ENCODE results near the gene GNAQ.

Gene GNAQ

DNA sequence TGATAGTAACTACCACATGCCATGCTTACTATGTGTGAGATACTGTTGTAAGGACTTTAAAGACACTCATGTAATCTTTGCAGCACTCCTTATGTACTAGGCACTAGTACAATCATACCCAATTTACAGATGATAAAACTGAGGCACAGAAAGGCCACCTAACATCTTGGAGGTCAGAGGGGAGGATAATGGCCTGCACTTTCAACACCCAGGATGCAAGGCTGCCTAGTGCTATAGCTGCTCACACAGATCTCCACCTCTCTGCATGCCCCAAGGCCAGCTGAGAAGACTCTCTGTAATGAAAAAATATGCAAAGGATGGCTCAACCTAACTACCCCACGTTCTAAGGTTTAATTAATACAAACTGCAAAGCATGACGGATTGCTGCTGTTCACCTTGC is 57.2 kb downstream of the GNAQ start:
- no peak overlapping the region for H3K9ac ChIP-seq (ENCODE audit: low read length in 2 of 2)
- H3K9me3 ChIP-seq (ENCODE audit: control insufficient read depth in 2 of 2, low read length in 2 of 2): no peaks in the 10 kb centered on the region
- H3K4me1 ChIP-seq (ENCODE audit: control insufficient read depth, insufficient read depth, low read length): no peaks in the 10 kb centered on the region
- H3K4me3 ChIP-seq (ENCODE audit: low read length in 2 of 2): no peak overlapping the region
- no peaks in the 10 kb centered on the region for H3K36me3 ChIP-seq (ENCODE audit: control insufficient read depth in 2 of 2, insufficient read depth in 2 of 2, low read length in 2 of 2)
- no peaks in the 10 kb centered on the region for H3K27me3 ChIP-seq (ENCODE audit: control insufficient read depth in 1 of 2, insufficient read depth in 2 of 2, low read length in 2 of 2)
- H3K27ac ChIP-seq (ENCODE audit: low read length): no peak overlapping the region

DNA sequence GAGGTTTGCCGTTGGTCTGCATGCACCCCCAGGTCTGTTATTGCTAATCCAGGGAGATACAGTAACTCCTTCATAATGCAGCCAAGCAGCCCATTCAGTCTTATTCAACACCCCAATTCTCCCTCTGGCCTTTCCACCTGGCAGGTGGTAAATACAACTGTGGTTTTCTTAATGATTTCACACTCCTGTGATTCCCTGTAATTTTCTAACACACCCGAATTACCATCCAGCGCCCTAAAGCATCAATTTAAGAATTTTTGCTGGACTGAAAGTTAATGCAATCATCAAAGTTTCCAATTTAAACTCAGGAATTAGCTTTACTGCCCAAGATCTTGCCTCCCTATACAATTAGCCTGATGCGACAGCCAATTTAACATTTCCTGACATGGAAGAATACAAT is 62.5 kb downstream of the GNAQ start:
- Histone ChIP-seq H3K27ac (ENCODE audit: low read length) (no peak overlapping the region), H3K4me1 (ENCODE audit: control insufficient read depth, insufficient read depth, low read length) (no peaks in the 10 kb centered on the region), H3K36me3 (ENCODE audit: control insufficient read depth in 2 of 2, insufficient read depth in 2 of 2, low read length in 2 of 2) (no peaks in the 10 kb centered on the region), H3K27me3 (ENCODE audit: control insufficient read depth in 1 of 2, insufficient read depth in 2 of 2, low read length in 2 of 2) (no peaks in the 10 kb centered on the region), H3K9ac (ENCODE audit: low read length in 2 of 2) (no peak overlapping the region), H3K9me3 (ENCODE audit: control insufficient read depth in 2 of 2, low read length in 2 of 2) (no peaks in the 10 kb centered on the region), H3K4me3 (ENCODE audit: low read length in 2 of 2) (no peak overlapping the region)

DNA sequence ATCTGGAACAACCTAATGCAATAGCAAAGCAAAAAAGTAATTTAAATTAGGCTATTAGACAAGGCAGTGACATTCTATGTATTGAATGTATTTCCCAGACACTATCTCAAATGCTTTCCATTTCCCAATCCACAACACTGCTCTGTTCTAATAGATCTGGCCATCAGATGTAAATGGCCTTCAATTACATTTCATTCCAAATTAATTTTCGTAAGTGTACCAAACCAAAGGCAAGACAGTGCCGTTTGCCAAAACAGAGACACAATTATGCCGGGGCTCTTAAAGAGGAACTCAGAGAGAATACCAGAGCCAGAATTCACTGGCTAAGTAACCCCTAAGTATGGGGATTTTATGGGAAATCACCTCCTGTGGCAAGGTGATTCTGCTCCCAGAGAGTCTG is 63.1 kb downstream of the GNAQ start:
- Histone ChIP-seq H3K27ac (ENCODE audit: low read length) (no peak overlapping the region), H3K9ac (ENCODE audit: low read length in 2 of 2) (no peak overlapping the region), H3K4me3 (ENCODE audit: low read length in 2 of 2) (no peak overlapping the region), H3K9me3 (ENCODE audit: control insufficient read depth in 2 of 2, low read length in 2 of 2) (no peaks in the 10 kb centered on the region), H3K4me1 (ENCODE audit: control insufficient read depth, insufficient read depth, low read length) (no peaks in the 10 kb centered on the region), H3K36me3 (ENCODE audit: control insufficient read depth in 2 of 2, insufficient read depth in 2 of 2, low read length in 2 of 2) (no peaks in the 10 kb centered on the region), H3K27me3 (ENCODE audit: control insufficient read depth in 1 of 2, insufficient read depth in 2 of 2, low read length in 2 of 2) (no peaks in the 10 kb centered on the region)

DNA sequence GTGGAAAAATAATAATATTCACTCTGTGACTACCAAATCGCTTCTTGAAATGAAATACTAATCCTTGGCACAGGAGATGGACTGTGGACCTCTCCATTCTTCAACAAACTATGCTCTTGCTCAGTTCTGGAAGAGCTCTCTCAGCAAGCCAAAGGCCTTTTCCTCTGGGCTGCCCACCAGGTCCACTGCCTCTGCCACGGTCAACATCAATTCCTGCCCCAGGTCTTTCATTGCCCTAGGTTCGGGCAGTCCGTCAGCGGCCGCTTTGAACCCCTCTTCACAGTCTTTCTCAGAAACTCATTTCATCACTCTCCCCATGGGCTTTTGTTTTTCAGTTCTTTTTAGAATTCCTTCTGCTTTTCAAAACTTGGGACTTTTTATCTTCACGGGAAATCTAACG is 64.9 kb downstream of the GNAQ start:
- Histone ChIP-seq H3K27me3 (ENCODE audit: control insufficient read depth in 1 of 2, insufficient read depth in 2 of 2, low read length in 2 of 2) (no peaks in the 10 kb centered on the region), H3K9me3 (ENCODE audit: control insufficient read depth in 2 of 2, low read length in 2 of 2) (no peaks in the 10 kb centered on the region), H3K9ac (ENCODE audit: low read length in 2 of 2) (no peak overlapping the region), H3K36me3 (ENCODE audit: control insufficient read depth in 2 of 2, insufficient read depth in 2 of 2, low read length in 2 of 2) (no peaks in the 10 kb centered on the region), H3K27ac (ENCODE audit: low read length) (no peak overlapping the region), H3K4me3 (ENCODE audit: low read length in 2 of 2) (no peak overlapping the region), H3K4me1 (ENCODE audit: control insufficient read depth, insufficient read depth, low read length) (no peaks in the 10 kb centered on the region)

DNA sequence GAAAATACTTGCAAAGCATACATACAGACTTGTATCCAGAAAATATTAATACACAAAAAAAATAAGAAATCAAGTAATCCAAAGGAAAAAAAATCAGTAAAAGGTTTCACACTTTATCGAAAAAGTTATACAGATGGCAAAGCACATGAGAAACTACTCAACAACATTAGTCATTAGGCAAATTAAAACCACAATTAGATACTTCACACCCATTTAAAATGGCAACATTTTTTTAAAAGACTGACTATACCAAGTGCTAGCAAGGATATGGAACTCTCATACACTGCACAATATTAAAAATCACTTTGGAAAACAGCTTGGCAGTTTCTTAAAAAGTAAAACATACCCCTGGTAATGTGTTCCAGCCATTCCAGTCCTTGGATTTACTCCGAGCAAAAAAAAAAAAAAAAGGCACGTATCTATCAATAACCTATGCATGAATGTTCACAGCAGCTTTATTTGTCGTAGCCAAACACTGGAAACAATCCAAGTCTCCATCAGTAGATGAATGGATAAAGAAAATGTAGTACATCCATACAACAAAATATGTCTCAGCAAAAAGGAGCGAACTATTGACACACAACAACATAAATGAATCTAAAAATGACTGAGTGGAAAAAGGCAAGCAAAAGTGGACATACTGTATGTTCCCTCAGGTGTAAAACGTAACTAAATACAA is 66.0 kb downstream of the GNAQ start:
- H3K27me3 ChIP-seq (ENCODE audit: control insufficient read depth in 1 of 2, insufficient read depth in 2 of 2, low read length in 2 of 2): no peaks in the 10 kb centered on the region
- H3K36me3 ChIP-seq (ENCODE audit: control insufficient read depth in 2 of 2, insufficient read depth in 2 of 2, low read length in 2 of 2): no peaks in the 10 kb centered on the region
- H3K27ac ChIP-seq (ENCODE audit: low read length): no peak overlapping the region
- H3K9me3 ChIP-seq (ENCODE audit: control insufficient read depth in 2 of 2, low read length in 2 of 2): no peaks in the 10 kb centered on the region
- H3K9ac ChIP-seq (ENCODE audit: low read length in 2 of 2): no peak overlapping the region
- no peaks in the 10 kb centered on the region for H3K4me1 ChIP-seq (ENCODE audit: control insufficient read depth, insufficient read depth, low read length)
- no peak overlapping the region for H3K4me3 ChIP-seq (ENCODE audit: low read length in 2 of 2)

DNA sequence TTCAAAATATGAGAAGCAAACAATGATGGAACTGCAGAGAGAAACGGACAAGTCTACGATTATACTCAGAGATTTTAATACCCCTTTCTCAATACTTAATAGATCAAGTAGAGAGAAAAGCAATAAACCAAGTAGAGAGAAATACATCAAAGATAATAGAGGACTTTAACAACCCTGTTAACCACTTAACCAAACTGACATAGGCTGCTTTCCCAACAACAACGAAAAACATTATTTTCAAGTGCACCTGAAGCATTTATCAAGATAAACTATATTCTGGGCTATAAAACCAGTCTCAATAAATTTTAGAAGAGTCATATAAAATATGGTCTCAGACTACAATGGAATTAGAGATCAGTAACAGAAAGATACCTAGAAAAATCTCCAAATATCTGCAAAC is 67.4 kb downstream of the GNAQ start:
- no peak overlapping the region for H3K4me3 ChIP-seq (ENCODE audit: low read length in 2 of 2)
- H3K9me3 ChIP-seq (ENCODE audit: control insufficient read depth in 2 of 2, low read length in 2 of 2): no peaks in the 10 kb centered on the region
- no peak overlapping the region for H3K9ac ChIP-seq (ENCODE audit: low read length in 2 of 2)
- H3K27ac ChIP-seq (ENCODE audit: low read length): no peak overlapping the region
- no peaks in the 10 kb centered on the region for H3K27me3 ChIP-seq (ENCODE audit: control insufficient read depth in 1 of 2, insufficient read depth in 2 of 2, low read length in 2 of 2)
- no peaks in the 10 kb centered on the region for H3K4me1 ChIP-seq (ENCODE audit: control insufficient read depth, insufficient read depth, low read length)
- H3K36me3 ChIP-seq (ENCODE audit: control insufficient read depth in 2 of 2, insufficient read depth in 2 of 2, low read length in 2 of 2): no peaks in the 10 kb centered on the region

DNA sequence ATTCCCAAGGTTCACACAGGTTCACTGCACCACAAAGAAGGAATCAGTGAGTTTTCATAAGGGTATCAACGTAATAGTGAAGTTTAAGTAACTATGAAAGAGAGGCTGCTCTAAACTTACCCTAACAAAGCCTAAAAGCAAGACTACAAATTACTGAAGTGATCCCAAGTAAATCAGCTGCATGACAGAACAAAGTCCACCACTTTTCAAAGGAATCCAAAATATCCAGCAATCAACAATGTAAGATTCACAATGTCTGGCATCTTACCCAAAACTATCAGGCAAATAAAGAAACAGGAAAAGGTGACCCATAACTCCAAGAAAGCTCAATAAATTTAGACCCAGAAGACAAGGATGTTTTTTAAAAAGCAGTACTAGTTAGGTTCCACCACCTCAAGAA is 70.1 kb downstream of the GNAQ start:
- Histone ChIP-seq H3K4me3 (ENCODE audit: low read length in 2 of 2) (no peak overlapping the region), H3K27ac (ENCODE audit: low read length) (no peak overlapping the region), H3K4me1 (ENCODE audit: control insufficient read depth, insufficient read depth, low read length) (no peaks in the 10 kb centered on the region)

DNA sequence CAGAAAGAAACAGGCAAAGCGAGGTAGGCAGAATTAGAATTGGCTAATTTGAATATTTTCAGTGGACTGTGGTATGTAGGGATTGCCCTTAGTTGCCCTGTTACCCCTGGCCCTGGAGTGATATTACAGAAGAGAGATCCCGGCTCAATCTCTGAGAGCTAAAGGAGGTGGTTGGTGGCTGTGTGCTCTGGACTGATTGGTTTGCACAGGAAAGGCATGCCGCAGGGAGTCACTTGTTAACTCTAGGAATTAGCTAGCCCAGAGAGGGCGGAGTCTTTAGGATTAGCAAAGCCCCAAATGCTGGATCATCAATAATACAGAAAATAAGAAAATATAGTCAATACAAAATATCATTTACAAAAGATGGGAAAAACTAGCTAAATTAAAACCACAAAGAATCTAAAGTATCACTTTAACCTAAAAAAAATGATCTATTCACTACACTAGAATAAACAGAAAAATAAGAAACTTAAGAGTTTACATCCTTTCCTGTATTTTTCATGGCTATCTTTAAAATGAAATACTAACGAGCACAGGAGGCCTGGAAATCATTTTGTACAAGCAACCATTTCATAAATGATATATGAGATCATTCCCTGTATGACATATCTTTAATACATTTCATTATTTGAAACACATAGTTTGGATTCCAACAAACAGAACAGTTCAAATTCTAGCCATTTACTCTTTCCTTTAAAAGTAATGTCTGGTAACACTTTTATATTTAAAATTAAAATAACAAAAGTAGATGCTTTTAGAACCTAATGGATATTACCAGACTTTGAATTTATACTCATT is 71.1 kb downstream of the GNAQ start:
- Histone ChIP-seq H3K36me3 (ENCODE audit: control insufficient read depth in 2 of 2, insufficient read depth in 2 of 2, low read length in 2 of 2) (no peaks in the 10 kb centered on the region), H3K27me3 (ENCODE audit: control insufficient read depth in 1 of 2, insufficient read depth in 2 of 2, low read length in 2 of 2) (no peaks in the 10 kb centered on the region), H3K4me1 (ENCODE audit: control insufficient read depth, insufficient read depth, low read length) (no peaks in the 10 kb centered on the region), H3K4me3 (ENCODE audit: low read length in 2 of 2) (no peak overlapping the region), H3K9me3 (ENCODE audit: control insufficient read depth in 2 of 2, low read length in 2 of 2) (no peaks in the 10 kb centered on the region), H3K9ac (ENCODE audit: low read length in 2 of 2) (no peak overlapping the region), H3K27ac (ENCODE audit: low read length) (no peak overlapping the region)

More for the DNA sequence above, 70.1 kb downstream of the GNAQ start:
- Histone ChIP-seq H3K9ac (ENCODE audit: low read length in 2 of 2) (no peak overlapping the region), H3K9me3 (ENCODE audit: control insufficient read depth in 2 of 2, low read length in 2 of 2) (no peaks in the 10 kb centered on the region), H3K36me3 (ENCODE audit: control insufficient read depth in 2 of 2, insufficient read depth in 2 of 2, low read length in 2 of 2) (no peaks in the 10 kb centered on the region), H3K27me3 (ENCODE audit: control insufficient read depth in 1 of 2, insufficient read depth in 2 of 2, low read length in 2 of 2) (no peaks in the 10 kb centered on the region)

DNA sequence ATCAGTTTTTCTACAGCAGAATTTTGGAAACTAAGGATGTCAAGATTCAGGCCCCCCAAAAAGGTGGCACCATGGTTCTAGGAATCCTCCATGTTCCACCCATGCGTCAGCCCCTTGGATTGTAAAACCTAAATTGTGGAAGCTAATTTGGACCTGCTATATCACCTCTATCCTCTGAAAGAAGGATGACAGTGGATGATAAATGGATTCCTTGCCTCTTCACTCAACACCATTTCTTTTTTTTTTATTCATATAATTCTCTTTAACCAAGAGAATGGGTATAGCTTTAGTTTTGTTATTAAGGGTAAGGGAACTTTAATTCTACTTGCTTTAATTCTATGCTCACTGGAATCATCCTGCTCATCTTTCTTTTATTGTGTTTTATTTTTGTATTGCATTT is 71.8 kb downstream of the GNAQ start:
- Histone ChIP-seq H3K27ac (ENCODE audit: low read length) (no peak overlapping the region), H3K4me3 (ENCODE audit: low read length in 2 of 2) (no peak overlapping the region), H3K9me3 (ENCODE audit: control insufficient read depth in 2 of 2, low read length in 2 of 2) (no peaks in the 10 kb centered on the region), H3K27me3 (ENCODE audit: control insufficient read depth in 1 of 2, insufficient read depth in 2 of 2, low read length in 2 of 2) (no peaks in the 10 kb centered on the region), H3K4me1 (ENCODE audit: control insufficient read depth, insufficient read depth, low read length) (no peaks in the 10 kb centered on the region), H3K9ac (ENCODE audit: low read length in 2 of 2) (no peak overlapping the region), H3K36me3 (ENCODE audit: control insufficient read depth in 2 of 2, insufficient read depth in 2 of 2, low read length in 2 of 2) (no peaks in the 10 kb centered on the region)

DNA sequence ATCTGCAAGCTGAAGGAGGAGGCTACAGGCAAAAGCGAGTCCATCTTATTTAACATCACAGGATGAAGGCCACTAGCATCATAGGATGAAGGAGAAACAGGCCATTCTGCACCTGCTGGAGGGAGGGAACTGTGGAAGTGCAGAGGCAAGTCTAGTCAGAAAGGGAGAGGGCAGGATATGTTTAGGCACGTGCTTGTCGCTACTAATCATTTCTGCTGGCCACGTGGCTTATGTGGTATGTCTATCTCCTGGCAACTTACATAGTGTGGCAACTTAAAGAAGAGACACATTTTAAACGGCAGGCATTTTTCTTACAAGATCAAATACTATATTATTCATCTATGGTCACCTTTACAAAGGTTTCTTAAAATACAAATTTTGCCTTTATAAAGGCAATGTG is 74.0 kb downstream of the GNAQ start:
- H3K9ac ChIP-seq (ENCODE audit: low read length in 2 of 2): no peak overlapping the region
- no peaks in the 10 kb centered on the region for H3K27me3 ChIP-seq (ENCODE audit: control insufficient read depth in 1 of 2, insufficient read depth in 2 of 2, low read length in 2 of 2)
- peaks cover 5% of the 10 kb centered on the region for H3K4me1 ChIP-seq (ENCODE audit: control insufficient read depth, insufficient read depth, low read length)
- no peaks in the 10 kb centered on the region for H3K36me3 ChIP-seq (ENCODE audit: control insufficient read depth in 2 of 2, insufficient read depth in 2 of 2, low read length in 2 of 2)
- H3K9me3 ChIP-seq (ENCODE audit: control insufficient read depth in 2 of 2, low read length in 2 of 2): no peaks in the 10 kb centered on the region
- H3K4me3 ChIP-seq (ENCODE audit: low read length in 2 of 2): no peak overlapping the region
- H3K27ac ChIP-seq (ENCODE audit: low read length): no peak overlapping the region

DNA sequence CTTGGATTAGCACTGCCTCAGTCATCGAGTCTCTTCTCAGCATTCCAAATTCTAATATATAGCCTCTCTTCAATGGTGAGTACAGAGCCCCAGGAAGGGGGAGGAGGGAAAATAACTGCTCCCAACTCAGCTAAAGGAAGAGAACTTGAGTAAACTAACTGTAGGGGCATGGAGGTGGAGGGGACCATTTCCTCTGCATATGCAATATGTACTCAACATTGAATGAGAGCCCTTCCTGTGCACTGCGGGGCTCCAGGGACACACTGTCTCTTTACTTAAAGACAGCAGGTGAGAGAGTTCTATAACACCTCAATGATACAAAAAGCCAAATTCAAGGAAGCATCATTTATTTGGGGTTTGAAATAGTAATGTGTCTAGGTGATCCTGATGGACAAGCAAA is 75.1 kb downstream of the GNAQ start:
- Histone ChIP-seq H3K27ac (ENCODE audit: low read length) (no peak overlapping the region), H3K9ac (ENCODE audit: low read length in 2 of 2) (no peak overlapping the region), H3K9me3 (ENCODE audit: control insufficient read depth in 2 of 2, low read length in 2 of 2) (no peaks in the 10 kb centered on the region), H3K36me3 (ENCODE audit: control insufficient read depth in 2 of 2, insufficient read depth in 2 of 2, low read length in 2 of 2) (no peaks in the 10 kb centered on the region), H3K27me3 (ENCODE audit: control insufficient read depth in 1 of 2, insufficient read depth in 2 of 2, low read length in 2 of 2) (no peaks in the 10 kb centered on the region), H3K4me1 (ENCODE audit: control insufficient read depth, insufficient read depth, low read length) (peaks cover 5% of the 10 kb centered on the region), H3K4me3 (ENCODE audit: low read length in 2 of 2) (no peak overlapping the region)
